Measurements from ENCODE around the gene CC2D2B. TPM values are rescaled to one million over a fixed set of nuclear protein-coding genes. Genes with fewer than 3 reads are reported as not detected.

CC2D2B gene
- total RNA-seq, 4 donors from 2014 or later, result 1.7 to 5.0 (median 2.4) TPM

- TF ChIP-seq CTCF (IDR thresholded peaks at IDR 0.05) (no peak), POLR2AphosphoS5 (IDR thresholded peaks at IDR 0.05) (no peak), EP300 (IDR thresholded peaks at IDR 0.05) (no peak), POLR2A (IDR thresholded peaks at IDR 0.05) (no peak)
- no peak for ATAC-seq
- Histone ChIP-seq H3K36me3 (no peaks in the 10 kb centered on the region), H3K27ac (no peak overlapping the region), H3K4me1 (no peaks in the 10 kb centered on the region), H3K27me3 (no peaks in the 10 kb centered on the region), H3K4me3 (no peak overlapping the region), H3K9me3 (no peaks in the 10 kb centered on the region)
- WGBS, 2 donors (ENCODE audit: low coverage in 1 of 2), result 25% methylated on average over 1 of the region's 1 CpG; no CpG with 5 or more reads in 1 of the 2 donors
These were observed 90.5 kb downstream of the CC2D2B start for GRCh38 chr10:95998255-95998784.

- Histone ChIP-seq H3K36me3 (peaks cover 0 to 9% of the 10 kb centered on the region in 2 donors), H3K27ac (no peak overlapping the region), H3K27me3 (no peaks in the 10 kb centered on the region), H3K4me1 (peaks cover 0 to 8% (median 0%) of the 10 kb centered on the region in 3 donors), H3K9me3 (no peaks in the 10 kb centered on the region), H3K4me3 (no peak overlapping the region)
- TF ChIP-seq POLR2A (IDR thresholded peaks at IDR 0.05), result no peak
- TF ChIP-seq CTCF (IDR thresholded peaks at IDR 0.05), result no peak
- TF ChIP-seq EP300 (IDR thresholded peaks at IDR 0.05), result no peak
- TF ChIP-seq POLR2AphosphoS5 (IDR thresholded peaks at IDR 0.05), result no peak
- 79 to 80% methylated on average over 1 to 2 of the region's 2 CpGs for WGBS, 2 donors (ENCODE audit: low coverage in 1 of 2)
- no peak for ATAC-seq
These were observed 106.2 kb downstream of the CC2D2B start for GRCh38 chr10:96013956-96014355.

- TF ChIP-seq EP300 (IDR thresholded peaks at IDR 0.05) (no peak), POLR2A (IDR thresholded peaks at IDR 0.05) (no peak), POLR2AphosphoS5 (IDR thresholded peaks at IDR 0.05) (no peak), CTCF (IDR thresholded peaks at IDR 0.05) (no peak)
- ATAC-seq, result no peak
- Histone ChIP-seq H3K4me1 (peaks cover 0 to 8% (median 0%) of the 10 kb centered on the region in 3 donors), H3K4me3 (no peak overlapping the region), H3K36me3 (peaks cover 0 to 9% of the 10 kb centered on the region in 2 donors), H3K27me3 (no peaks in the 10 kb centered on the region), H3K27ac (no peak overlapping the region), H3K9me3 (no peaks in the 10 kb centered on the region)
- WGBS, 2 donors (ENCODE audit: low coverage in 1 of 2), result 88 to 100% methylated on average over 1 to 2 of the region's 2 CpGs
These were observed 106.8 kb downstream of the CC2D2B start for GRCh38 chr10:96014473-96015102.

GRCh38 chr10:96017191-96017687 lies 109.5 kb downstream of the CC2D2B start:
- Histone ChIP-seq H3K27me3 (no peaks in the 10 kb centered on the region), H3K4me1 (peaks cover 0 to 8% (median 0%) of the 10 kb centered on the region in 3 donors), H3K9me3 (no peaks in the 10 kb centered on the region), H3K27ac (no peak overlapping the region), H3K4me3 (no peak overlapping the region), H3K36me3 (no peaks in the 10 kb centered on the region)
- no peak for TF ChIP-seq EP300 (IDR thresholded peaks at IDR 0.05)
- TF ChIP-seq CTCF (IDR thresholded peaks at IDR 0.05), result peak; percentile 56 to 68 (median 62)
- WGBS, 2 donors (ENCODE audit: low coverage in 1 of 2), result 12 to 29% methylated on average over 3 to 5 of the region's 5 CpGs
- peak; percentile 46 for ATAC-seq

GRCh38 chr10:96021332-96021731 lies 113.6 kb downstream of the CC2D2B start:
- WGBS, 2 donors (ENCODE audit: low coverage in 1 of 2), result 67 to 70% methylated on average over 1 of the region's 1 CpG
- no peak overlapping the region for H3K4me3 ChIP-seq
- H3K27me3 ChIP-seq, result no peaks in the 10 kb centered on the region
- TF ChIP-seq POLR2A (IDR thresholded peaks at IDR 0.05), result no peak
- no peak for TF ChIP-seq EP300 (IDR thresholded peaks at IDR 0.05)
- TF ChIP-seq CTCF (IDR thresholded peaks at IDR 0.05), result no peak
- TF ChIP-seq POLR2AphosphoS5 (IDR thresholded peaks at IDR 0.05), result no peak
- no peaks in the 10 kb centered on the region for H3K36me3 ChIP-seq
- no peak for ATAC-seq
- peaks cover 0 to 8% (median 0%) of the 10 kb centered on the region in 3 donors for H3K4me1 ChIP-seq
- H3K27ac ChIP-seq, result no peak overlapping the region
- H3K9me3 ChIP-seq, result no peaks in the 10 kb centered on the region

Data from gastroesophageal sphincter (tissue), 4 donors.